HepG2 (cell line): ENCODE data around the gene NAT14. TPM values are rescaled to one million over a fixed set of nuclear protein-coding genes. Genes with fewer than 3 reads are reported as not detected.

Source experiments
- ATAC-seq: fragments of 200-7000 bp; cut with Tn5 transposase; 3 replicates; pipeline ENCODE4 v1.9.1; 2020; ENCODE audit warnings: mild to moderate bottlenecking, moderate library complexity
- BruUV-seq: library from RNA; stranded (reverse); fragments of 400-500 nt; replicated peaks from 2 replicates; lab custom pipeline; 2021; lab: Mats Ljungman, UMichigan
- CTCF ChIA-PET: fragments of 300-600 bp; formaldehyde crosslinking; extraction: SDS; loops from one replicate; lab custom pipeline; 2021; ENCODE audit warnings: low total read pairs, inconsistent platforms, low intra/inter-chr PET ratio; lab: Yijun Ruan, JAX
- POLR2A ChIA-PET: fragments of 350-600 bp; sonication (Branson Sonifier 250); formaldehyde crosslinking; loops from one replicate; lab custom pipeline; 2020; ENCODE audit warnings: antibody characterized with exemption, inconsistent platforms; lab: Yijun Ruan, JAX
- DNase-seq: peaks from one replicate; pipeline ENCODE4 v3.0.0-alpha.2; 2015; ENCODE audit warnings: low spot score
- FAIRE-seq: peaks from 3 replicates; lab custom pipeline; 2011; peaks lifted over from hg19 to GRCh38; lab: Jason Lieb, UNC
- H2AFZ ChIP-seq: one replicate; pipeline ENCODE4 v1.6.1; 2011; ENCODE audit warnings: low read length, inconsistent platforms
- H3K27ac ChIP-seq: fragments of 300-600 bp; 3 replicates; pipeline ENCODE4 v1.8.0; 2011; ENCODE audit warnings: mixed run types, mild to moderate bottlenecking, mixed read lengths, low read length, inconsistent platforms; ENCODE audit not compliant: insufficient read depth; ENCODE audit errors: extremely low read length
- H3K27me3 ChIP-seq, 2 experiments: fragments of 200-600 bp in 1 of 2; 2 replicates in 1 of 2; 3 replicates in 1 of 2; pipeline versions ENCODE4 v1.6.0 to v1.8.0; 2011; ENCODE audit warnings: low read length in 2 of 2, mild to moderate bottlenecking in 2 of 2, moderate library complexity in 2 of 2, inconsistent platforms in 1 of 2; ENCODE audit not compliant: insufficient read depth in 2 of 2, control insufficient read depth in 1 of 2
- H3K36me3 ChIP-seq, 2 experiments: fragments of 200-600 bp in 1 of 2; replicated peaks in 1 of 2; 2 replicates in 1 of 2; 3 replicates in 1 of 2; pipeline versions ENCODE4 v1.5.1 to v1.8.0; 2011; ENCODE audit warnings: low read length in 2 of 2, inconsistent platforms in 1 of 2; ENCODE audit not compliant: insufficient read depth in 2 of 2, control insufficient read depth in 1 of 2
- H3K4me1 ChIP-seq: 2 replicates; pipeline ENCODE4 v1.5.1; 2012; ENCODE audit warnings: low read length, inconsistent platforms; ENCODE audit not compliant: insufficient read depth
- H3K4me2 ChIP-seq: 2 replicates; pipeline ENCODE4 v1.6.0; 2011; ENCODE audit warnings: low read depth, low read length, inconsistent platforms
- H3K4me3 ChIP-seq, 3 experiments: fragments of 200-600 bp in 1 of 3; sonication (generic), shearing (Covaris generic) in 1 of 3; replicated peaks in 1 of 3; 2 replicates each; pipeline ENCODE4 v1.5.1; 2011 to 2016; ENCODE audit warnings: low read length in 3 of 3, inconsistent platforms in 2 of 3, low read depth in 2 of 3, mild to moderate bottlenecking in 2 of 3, control low read depth in 1 of 3, mixed read lengths in 1 of 3; ENCODE audit not compliant: insufficient read depth in 1 of 3
- H3K79me2 ChIP-seq: one replicate; pipeline ENCODE4 v1.6.1; 2011; ENCODE audit warnings: low read length, inconsistent platforms; ENCODE audit not compliant: insufficient read depth
- H3K9ac ChIP-seq: 2 replicates; pipeline ENCODE4 v1.6.0; 2011; ENCODE audit warnings: mild to moderate bottlenecking, low read depth, low read length, inconsistent platforms; ENCODE audit not compliant: insufficient read depth
- H3K9me3 ChIP-seq: 2 replicates; pipeline ENCODE4 v1.5.1; 2012; ENCODE audit warnings: mild to moderate bottlenecking, low read length
- H4K20me1 ChIP-seq: 2 replicates; pipeline ENCODE4 v1.6.0; 2011; ENCODE audit warnings: inconsistent platforms, mild to moderate bottlenecking, low read length, moderate library complexity; ENCODE audit not compliant: insufficient read depth
- CCDC6 ChIP-seq: sonication (generic); formaldehyde crosslinking; IDR thresholded peaks from 2 replicates; pipeline ENCODE4 v1.8.1; 2022; ENCODE audit warnings: mild to moderate bottlenecking, missing genetic modification reagents, moderate library complexity
- KLF15 ChIP-seq: sonication (generic); formaldehyde crosslinking; IDR thresholded peaks from 2 replicates; pipeline ENCODE4 v1.8.1; 2023; ENCODE audit warnings: borderline replicate concordance, mild to moderate bottlenecking, inconsistent platforms, missing genetic modification reagents, mixed read lengths
- NCOA1 ChIP-seq: sonication (generic); formaldehyde crosslinking; IDR thresholded peaks from 2 replicates; pipeline ENCODE4 v1.9.0; 2021; ENCODE audit warnings: missing genetic modification reagents
- PHB2 ChIP-seq: fragments of 450-650 bp; IDR thresholded peaks from 2 replicates; pipeline ENCODE4 v1.6.1; 2018; ENCODE audit not compliant: partially characterized antibody
- REL ChIP-seq: sonication (generic); formaldehyde crosslinking; conservative IDR thresholded peaks from 2 replicates; pipeline ENCODE4 v1.8.0; 2022; ENCODE audit warnings: mild to moderate bottlenecking, missing genetic modification reagents, moderate library complexity
- SETDB1 ChIP-seq: sonication (generic); formaldehyde crosslinking; IDR thresholded peaks from 2 replicates; pipeline ENCODE4 v1.5.1; 2020; ENCODE audit warnings: missing genetic modification reagents, mild to moderate bottlenecking, borderline replicate concordance
- SMARCC2 ChIP-seq: fragments of 450-650 bp; IDR thresholded peaks from 2 replicates; pipeline ENCODE4 v1.6.1; 2017; ENCODE audit warnings: antibody characterized with exemption, mild to moderate bottlenecking
- SP4 ChIP-seq: sonication (generic); formaldehyde crosslinking; IDR thresholded peaks from 2 replicates; pipeline ENCODE4 v1.8.1; 2023; ENCODE audit warnings: mild to moderate bottlenecking, missing genetic modification reagents
- SPEN ChIP-seq: sonication (generic); formaldehyde crosslinking; IDR thresholded peaks from 2 replicates; pipeline ENCODE4 v1.5.1; 2020; ENCODE audit warnings: low read depth, mild to moderate bottlenecking, missing genetic modification reagents
- ZKSCAN5 ChIP-seq: sonication (generic); formaldehyde crosslinking; IDR thresholded peaks from 2 replicates; pipeline ENCODE4 v1.5.1; 2020; ENCODE audit warnings: mild to moderate bottlenecking, missing genetic modification reagents
- ZNF629 ChIP-seq: sonication (generic); formaldehyde crosslinking; conservative IDR thresholded peaks from 2 replicates; pipeline ENCODE4 v1.5.0; 2020; ENCODE audit warnings: missing genetic modification reagents
- ZSCAN12 ChIP-seq: sonication (generic); formaldehyde crosslinking; IDR thresholded peaks from 2 replicates; pipeline ENCODE4 v1.9.0; 2021; ENCODE audit warnings: mild to moderate bottlenecking, missing genetic modification reagents
- ZSCAN29 ChIP-seq: sonication (generic); formaldehyde crosslinking; conservative IDR thresholded peaks from 2 replicates; pipeline ENCODE4 v1.4.0; 2020; ENCODE audit warnings: mild to moderate bottlenecking, missing genetic modification reagents
- WGBS: methylation state at CpG from one replicate; pipeline ENCODE4 v1.1.6; 2017; ENCODE audit warnings: low lambda C conversion rate; 5-methylcytosine and 5-hydroxymethylcytosine counted together
- in situ Hi-C: cut with HindIII; loops from 2 replicates; pipeline ENCODE4 v1.10.0; 2017; ENCODE audit warnings: low pct_unique_long_range_greater_than_20kb; ENCODE audit not compliant: extremely low pct_ligation_motif_present
- intact Hi-C: fragments of 100-400 bp; cut with micrococcal nuclease; formaldehyde crosslinking; loops from one replicate; pipeline ENCODE4 v1.10.0; 2022; ENCODE audit not compliant: unreplicated experiment
- polyA plus RNA-seq, 8 experiments: library from polyadenylated mRNA; depleted of rRNA in 3 of 8; stranded (reverse) in 7 of 8; unstranded in 1 of 8; fragments of >200 nt; fragmentation: Illumina TruSeq in 4 of 8; extraction: Trizol in 4 of 8; gene quantifications; 2 replicates each; pipeline versions ENCODE4 v1.2.1 to v1.2.3, GENCODE V29; 2011 to 2016; ENCODE audit warnings: low read depth in 4 of 8, missing spikeins in 1 of 8, mixed read lengths in 1 of 8; ENCODE audit not compliant: insufficient read depth in 1 of 8
- total RNA-seq, 5 experiments: library from RNA; depleted of rRNA; stranded (reverse); fragments of >200 nt; fragmentation: Illumina TruSeq; extraction: Trizol; gene quantifications; 2 replicates each; pipeline ENCODE4 v1.2.3, GENCODE V29; 2016; ENCODE audit warnings: low read depth in 1 of 5
- TF ChIP-seq, protein P1 (sequence below): sonication (generic); formaldehyde crosslinking; IDR thresholded peaks from 2 replicates; pipeline ENCODE4 v1.5.0; 2020; ENCODE audit warnings: missing genetic modification reagents
- TF ChIP-seq, protein P2 (sequence below): sonication (generic); formaldehyde crosslinking; IDR thresholded peaks from 2 replicates; pipeline ENCODE4 v1.4.0; 2020; ENCODE audit warnings: missing genetic modification reagents, borderline replicate concordance
- TF ChIP-seq, protein P3 (sequence below): sonication (generic); formaldehyde crosslinking; IDR thresholded peaks from 2 replicates; pipeline ENCODE4 v1.4.0; 2020; ENCODE audit warnings: mild to moderate bottlenecking, missing genetic modification reagents
- TF ChIP-seq, protein P4 (sequence below): IDR thresholded peaks from 2 replicates; pipeline ENCODE4 v1.6.1; 2016; ENCODE audit warnings: low read depth, borderline replicate concordance
- TF ChIP-seq, protein P5 (sequence below): sonication (generic); formaldehyde crosslinking; conservative IDR thresholded peaks from 2 replicates; pipeline ENCODE4 v1.4.0; 2020; ENCODE audit warnings: missing genetic modification reagents

NAT14 gene
- total and polyA plus RNA-seq, 2 of the 13 experiments (the other 11 are each of a cell fraction or from before 2014, with no cell fraction given), result 20.7 to 22.3 TPM

DNA sequence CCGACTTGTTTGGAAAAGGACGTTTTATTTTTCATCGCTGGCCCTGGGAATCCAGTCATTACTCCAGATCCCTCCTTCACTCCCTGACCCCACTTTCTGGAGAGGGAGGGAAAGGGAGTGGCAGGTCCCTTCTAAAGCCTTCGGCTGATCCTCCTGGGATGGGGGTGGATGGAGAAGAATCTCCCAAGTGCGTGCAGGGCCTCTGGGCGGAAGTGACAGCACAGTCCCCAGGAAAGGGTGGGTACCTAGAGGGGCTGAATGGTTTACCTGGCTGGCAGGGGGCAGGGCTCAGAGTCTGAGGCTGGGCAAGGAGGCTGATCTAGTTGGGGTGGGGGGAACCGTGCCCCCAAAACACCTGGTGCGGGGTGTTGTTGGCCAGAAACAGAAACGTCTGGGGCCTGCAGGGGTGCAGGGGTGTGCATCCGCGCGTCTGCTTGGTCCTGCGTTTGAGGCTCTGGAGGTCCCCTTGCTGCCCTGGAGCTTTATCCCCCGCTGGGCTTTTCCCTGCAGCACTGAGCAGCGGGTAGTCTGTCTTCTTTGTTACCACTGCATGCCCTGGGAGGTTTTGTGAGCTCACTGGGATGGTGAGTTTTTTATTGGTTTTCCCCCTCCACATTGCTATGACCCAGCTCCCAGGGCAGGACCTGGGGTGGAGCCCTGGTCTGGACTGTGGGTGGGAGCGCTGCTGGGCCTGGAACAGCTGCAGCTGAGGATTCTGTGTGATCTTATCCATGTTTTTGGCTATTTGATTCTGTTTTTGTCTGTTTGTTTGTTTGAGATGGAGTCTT, 11.6 kb upstream of the NAT14 start:
- H3K27me3 ChIP-seq, result no peaks in the 10 kb centered on the region; a peak in 1 of 5 replicates
- H3K9me3 ChIP-seq, result no peaks in the 10 kb centered on the region
- no peak for ATAC-seq
- no peaks in the 10 kb centered on the region for H3K36me3 ChIP-seq
- 85% methylated on average over 15 of the region's 16 CpGs for WGBS
- H4K20me1 ChIP-seq, result no peaks in the 10 kb centered on the region
- no peak overlapping the region for H3K4me2 ChIP-seq
- DNase-seq, result no peak
- POLR2A ChIA-PET, result interaction anchor here (0.9 to 1.4 kb wide), 3 partner anchors 11 to 151 kb away, joined by 3 to 4 read pairs (median 3); partner anchors contain the start of genes ISOC2, NAT14 and ZNF784
- H3K79me2 ChIP-seq, result peaks cover 7% of the 10 kb centered on the region
- H3K27ac ChIP-seq, result no peak overlapping the region
- H3K4me3 ChIP-seq, result no peak overlapping the region
- BruUV-seq, result no TSS peak
- in situ Hi-C loops (no loop called here), intact Hi-C loops (no loop called here)
- CTCF ChIA-PET, result no interaction called here
- H2AFZ ChIP-seq, result no peak overlapping the region
- H3K4me1 ChIP-seq, result peaks cover 51% of the 10 kb centered on the region
- FAIRE-seq, result no peak
- no peak overlapping the region for H3K9ac ChIP-seq
- TF ChIP-seq, protein P1, sequence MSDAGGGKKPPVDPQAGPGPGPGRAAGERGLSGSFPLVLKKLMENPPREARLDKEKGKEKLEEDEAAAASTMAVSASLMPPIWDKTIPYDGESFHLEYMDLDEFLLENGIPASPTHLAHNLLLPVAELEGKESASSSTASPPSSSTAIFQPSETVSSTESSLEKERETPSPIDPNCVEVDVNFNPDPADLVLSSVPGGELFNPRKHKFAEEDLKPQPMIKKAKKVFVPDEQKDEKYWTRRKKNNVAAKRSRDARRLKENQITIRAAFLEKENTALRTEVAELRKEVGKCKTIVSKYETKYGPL, result no peak
- TF ChIP-seq PHB2 (no peak), ZSCAN29 (no peak), KLF15 (CRISPR knock-in tag) (no peak), ZSCAN12 (no peak), SETDB1 (no peak), NCOA1 (CRISPR knock-in tag) (no peak), SP4 (CRISPR knock-in tag) (no peak), SPEN (CRISPR knock-in tag) (no peak), CCDC6 (CRISPR knock-in tag) (no peak), ZNF629 (CRISPR knock-in tag) (no peak), REL (no peak), SMARCC2 (no peak), ZKSCAN5 (CRISPR knock-in tag) (no peak)
- TF ChIP-seq, protein P2, sequence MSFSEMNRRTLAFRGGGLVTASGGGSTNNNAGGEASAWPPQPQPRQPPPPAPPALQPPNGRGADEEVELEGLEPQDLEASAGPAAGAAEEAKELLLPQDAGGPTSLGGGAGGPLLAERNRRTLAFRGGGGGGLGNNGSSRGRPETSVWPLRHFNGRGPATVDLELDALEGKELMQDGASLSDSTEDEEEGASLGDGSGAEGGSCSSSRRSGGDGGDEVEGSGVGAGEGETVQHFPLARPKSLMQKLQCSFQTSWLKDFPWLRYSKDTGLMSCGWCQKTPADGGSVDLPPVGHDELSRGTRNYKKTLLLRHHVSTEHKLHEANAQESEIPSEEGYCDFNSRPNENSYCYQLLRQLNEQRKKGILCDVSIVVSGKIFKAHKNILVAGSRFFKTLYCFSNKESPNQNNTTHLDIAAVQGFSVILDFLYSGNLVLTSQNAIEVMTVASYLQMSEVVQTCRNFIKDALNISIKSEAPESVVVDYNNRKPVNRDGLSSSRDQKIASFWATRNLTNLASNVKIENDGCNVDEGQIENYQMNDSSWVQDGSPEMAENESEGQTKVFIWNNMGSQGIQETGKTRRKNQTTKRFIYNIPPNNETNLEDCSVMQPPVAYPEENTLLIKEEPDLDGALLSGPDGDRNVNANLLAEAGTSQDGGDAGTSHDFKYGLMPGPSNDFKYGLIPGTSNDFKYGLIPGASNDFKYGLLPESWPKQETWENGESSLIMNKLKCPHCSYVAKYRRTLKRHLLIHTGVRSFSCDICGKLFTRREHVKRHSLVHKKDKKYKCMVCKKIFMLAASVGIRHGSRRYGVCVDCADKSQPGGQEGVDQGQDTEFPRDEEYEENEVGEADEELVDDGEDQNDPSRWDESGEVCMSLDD (CRISPR knock-in tag), result no peak
- TF ChIP-seq, protein P3, sequence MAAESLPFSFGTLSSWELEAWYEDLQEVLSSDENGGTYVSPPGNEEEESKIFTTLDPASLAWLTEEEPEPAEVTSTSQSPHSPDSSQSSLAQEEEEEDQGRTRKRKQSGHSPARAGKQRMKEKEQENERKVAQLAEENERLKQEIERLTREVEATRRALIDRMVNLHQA, result no peak
- TF ChIP-seq, protein P4, sequence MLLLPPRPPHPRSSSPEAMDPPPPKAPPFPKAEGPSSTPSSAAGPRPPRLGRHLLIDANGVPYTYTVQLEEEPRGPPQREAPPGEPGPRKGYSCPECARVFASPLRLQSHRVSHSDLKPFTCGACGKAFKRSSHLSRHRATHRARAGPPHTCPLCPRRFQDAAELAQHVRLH, result no peak
- TF ChIP-seq, protein P5, sequence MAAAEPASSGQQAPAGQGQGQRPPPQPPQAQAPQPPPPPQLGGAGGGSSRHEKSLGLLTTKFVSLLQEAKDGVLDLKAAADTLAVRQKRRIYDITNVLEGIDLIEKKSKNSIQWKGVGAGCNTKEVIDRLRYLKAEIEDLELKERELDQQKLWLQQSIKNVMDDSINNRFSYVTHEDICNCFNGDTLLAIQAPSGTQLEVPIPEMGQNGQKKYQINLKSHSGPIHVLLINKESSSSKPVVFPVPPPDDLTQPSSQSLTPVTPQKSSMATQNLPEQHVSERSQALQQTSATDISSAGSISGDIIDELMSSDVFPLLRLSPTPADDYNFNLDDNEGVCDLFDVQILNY (CRISPR knock-in tag), result no peak
